Activated CD4-positive, CD25-positive, alpha-beta regulatory T cell treated with anti-CD3 and anti-CD28 coated beads, Interleukin-2, amount 50 U/mL, for 16 hours (primary cell): ENCODE data around the gene MAGOHB.
"Not testable (repeated sequence)": the region's sequence is repeated elsewhere in the genome, so short reads cannot be mapped to it uniquely, and the experiment has no call there.

Experiments
- DNase-seq: peaks from one replicate; pipeline ENCODE4 v3.0.0-alpha.2; 2020; ENCODE audit warnings: low read depth, low spot score

Gene MAGOHB

DNA sequence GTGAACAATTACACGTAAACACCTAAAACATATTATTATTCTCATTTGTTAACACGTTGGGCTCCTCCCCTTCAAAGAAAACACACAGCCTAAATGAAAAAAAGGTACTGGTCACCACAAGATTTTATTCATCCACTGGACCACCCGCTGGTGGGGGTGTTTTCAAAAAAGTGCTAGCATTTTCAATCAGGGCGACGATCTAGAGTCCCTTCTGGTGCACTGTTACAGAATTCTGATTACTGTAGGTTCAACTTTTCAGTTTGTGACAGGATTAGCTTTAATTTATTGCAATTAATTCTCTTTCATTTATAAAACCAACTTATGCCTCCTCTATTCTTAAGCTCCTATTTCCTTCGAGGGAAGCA is 443 bp downstream of the MAGOHB start:
- no peak for DNase-seq

DNA sequence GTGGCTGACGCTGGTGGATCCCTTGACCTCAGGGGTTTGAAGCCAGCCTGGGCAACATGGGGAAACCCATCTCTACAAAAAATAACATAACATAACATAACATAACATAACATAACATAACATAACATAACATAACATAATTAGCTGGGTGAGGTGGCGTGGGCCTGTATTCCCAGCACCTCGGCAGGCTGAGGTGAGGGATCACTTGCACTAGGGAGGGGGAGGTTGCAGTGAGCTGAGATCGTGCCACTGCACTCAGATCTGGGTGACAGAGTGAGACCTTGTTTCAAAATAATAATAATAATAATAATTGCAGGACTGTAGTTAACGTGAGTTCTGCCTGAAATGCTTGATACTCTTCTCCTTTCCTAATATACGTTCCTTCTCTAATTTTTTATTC is 1.3 kb downstream of the MAGOHB start:
- no peak for DNase-seq

DNA sequence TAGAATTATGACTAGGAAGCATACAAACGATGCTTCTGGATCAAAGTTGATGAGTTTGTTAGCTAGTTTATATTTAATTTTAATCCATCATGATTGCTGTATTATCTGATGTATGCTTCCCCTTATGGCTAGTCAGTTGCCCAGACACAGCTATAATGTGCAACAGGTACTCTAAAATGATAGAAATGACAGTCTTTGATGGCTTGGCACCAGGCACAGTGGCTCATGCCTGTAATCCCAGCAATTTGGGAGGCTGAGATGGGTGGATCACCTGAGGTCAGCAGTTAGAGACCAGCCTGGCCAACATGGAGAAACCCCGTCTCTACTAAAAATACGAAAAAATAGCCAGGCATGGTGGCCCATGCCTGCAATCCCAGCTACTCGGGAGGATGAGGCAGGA is 2.2 kb downstream of the MAGOHB start:
- not testable (repeated sequence) for DNase-seq

DNA sequence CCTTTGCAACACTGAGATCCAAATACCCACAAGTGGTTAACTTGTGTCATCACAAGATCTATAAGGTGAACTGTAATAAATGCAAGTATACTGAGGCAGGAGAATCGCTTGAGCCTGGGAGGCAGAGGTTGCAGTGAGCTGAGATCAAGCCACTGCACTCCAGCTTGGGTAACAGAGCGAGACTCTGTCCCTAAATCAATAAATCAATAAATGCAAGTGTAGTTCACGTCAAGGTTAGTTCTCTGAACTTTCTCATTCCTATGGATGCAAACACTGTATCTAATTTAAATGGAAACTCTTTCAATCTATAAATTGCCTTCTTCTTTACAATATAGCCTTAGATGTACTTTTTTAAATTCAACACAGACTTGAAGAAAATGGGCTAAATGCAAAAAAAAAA is 3.2 kb downstream of the MAGOHB start:
- no peak for DNase-seq

DNA sequence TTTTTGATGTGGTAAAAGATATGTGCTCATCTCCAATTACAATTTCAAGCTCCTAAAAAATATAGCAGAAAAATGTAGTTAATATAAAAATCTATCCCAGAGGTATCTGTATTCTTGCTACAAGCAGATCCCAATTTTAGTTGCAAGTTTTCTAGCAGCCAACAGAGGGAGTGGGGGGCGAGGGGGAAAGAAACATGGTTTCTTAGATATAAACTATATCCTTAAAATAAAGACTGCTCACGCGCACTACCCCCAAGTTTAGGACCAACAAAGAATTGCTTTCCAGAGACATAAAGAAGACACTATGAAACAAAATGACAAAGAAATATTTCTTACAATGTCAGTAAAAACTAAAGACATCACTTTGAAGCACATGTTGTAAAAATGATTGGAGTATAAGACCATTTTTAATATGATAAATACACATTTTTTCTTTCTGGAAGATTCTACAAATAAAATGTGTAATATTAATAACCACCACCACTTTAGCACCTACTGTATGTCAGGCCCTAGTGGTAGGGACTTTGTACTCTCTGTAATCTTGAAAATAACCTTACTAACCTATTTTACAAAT is 5.4 kb downstream of the MAGOHB start:
- DNase-seq = no peak

DNA sequence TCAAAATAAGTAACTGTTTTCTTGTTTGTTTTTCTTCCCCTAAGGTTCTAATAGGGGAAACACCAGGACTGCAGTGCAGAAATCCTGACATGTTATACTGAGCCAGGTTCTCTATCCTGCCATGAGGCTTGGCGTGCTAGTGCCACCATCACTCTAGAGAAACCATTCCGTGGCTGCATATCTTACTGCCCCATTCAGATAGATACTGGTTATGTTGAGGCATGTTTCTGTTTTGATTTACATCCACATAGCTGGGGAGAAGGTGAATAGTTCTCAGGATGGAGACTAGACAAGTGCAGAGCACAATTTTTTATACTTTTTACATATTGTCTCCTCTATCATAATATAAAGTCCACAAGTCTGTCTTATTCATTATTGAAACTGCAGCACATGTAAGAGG is 11.5 kb downstream of the MAGOHB start:
- DNase-seq = no peak

DNA sequence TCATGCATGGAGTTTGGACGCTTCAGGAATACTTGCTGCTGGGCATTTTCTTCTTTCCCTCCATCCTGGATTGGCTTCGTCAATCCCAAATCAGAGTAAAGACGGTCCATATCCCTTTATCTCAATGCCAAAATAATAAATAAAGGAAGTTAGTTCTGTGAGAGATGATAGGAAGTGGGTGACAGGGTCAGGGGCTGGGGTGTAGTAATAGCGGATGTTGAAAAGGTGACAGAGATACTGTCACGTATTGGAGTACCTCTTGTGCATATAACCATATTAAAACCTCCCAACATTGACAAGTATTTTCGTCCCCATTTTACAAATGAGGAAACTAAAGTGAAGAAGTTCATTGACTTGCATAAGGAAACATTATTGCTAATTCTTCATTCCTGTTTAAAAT is 12.4 kb downstream of the MAGOHB start:
- DNase-seq = no peak

DNA sequence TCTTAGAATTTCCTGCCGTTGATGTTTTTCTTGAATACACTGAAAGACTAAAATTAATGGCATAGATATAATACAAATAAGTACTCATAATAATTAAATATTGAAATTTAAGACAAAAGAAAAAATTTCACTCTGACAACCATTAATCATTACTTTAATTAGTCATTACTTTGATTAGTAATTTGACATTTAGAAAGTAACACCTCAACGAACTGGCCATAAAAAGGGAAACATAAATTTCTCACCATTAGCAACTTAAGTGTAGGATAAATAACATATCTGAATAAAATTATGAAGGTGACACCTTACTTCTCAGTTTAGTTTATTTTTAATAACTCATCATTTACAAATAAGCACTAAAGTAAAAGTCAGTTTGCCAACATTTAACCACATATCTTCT is 17.5 kb downstream of the MAGOHB start:
- DNase-seq = no peak

DNA sequence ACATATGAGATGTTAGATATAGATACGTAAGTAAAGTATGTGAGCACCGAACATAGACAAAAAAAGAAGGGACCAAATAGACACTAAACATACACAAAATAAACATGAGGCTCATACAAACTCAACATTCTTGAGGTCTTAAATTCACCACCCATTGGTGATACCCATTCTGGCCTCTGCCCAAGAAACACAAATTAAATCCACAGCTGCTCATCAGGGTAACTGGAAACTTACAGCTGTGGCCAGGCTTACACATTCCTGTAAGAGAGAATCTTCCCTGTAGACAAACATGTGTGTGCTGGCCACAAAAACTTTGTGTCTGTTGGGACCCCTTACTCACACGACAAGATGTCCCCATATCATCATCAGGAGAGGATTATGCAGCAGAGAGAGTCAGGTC is 22.4 kb downstream of the MAGOHB start:
- DNase-seq = no peak

DNA sequence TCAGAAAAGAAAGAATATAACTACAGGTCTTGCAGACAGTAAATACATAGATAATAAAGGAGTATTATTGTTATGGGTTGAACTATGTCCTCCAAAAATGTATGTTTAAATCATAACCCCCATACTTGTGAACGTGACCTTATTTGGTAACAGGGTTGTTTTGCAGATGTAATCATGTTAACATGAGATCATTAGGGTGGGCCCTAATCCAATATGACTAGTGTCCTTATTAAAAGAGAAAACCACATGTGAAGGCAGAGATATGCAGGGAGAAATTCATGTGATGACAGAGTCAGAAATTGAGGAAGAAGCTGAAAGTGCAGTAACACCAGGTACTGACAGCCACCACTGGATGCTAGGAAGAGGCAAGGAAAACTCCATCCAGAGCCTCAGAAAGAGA is 29.0 kb downstream of the MAGOHB start:
- no peak for DNase-seq

DNA sequence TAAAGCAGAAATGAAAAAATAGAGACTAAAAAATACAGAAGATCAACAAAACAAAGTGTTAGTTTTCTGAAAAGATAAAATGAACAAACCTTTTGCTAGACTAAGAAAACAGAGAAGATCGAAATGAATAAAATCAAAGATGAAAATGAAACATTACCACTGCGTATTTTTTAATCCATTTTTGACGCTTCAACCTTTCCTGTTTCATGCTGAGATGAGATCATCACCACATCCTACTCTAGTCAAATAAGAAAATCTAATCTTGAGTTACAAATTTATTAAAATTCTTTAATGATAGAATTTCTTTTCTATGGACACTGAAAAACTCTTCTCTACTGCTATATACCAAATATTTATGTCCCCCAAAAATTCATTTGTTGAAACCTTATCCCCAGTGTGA is 30.7 kb downstream of the MAGOHB start:
- no peak for DNase-seq

DNA sequence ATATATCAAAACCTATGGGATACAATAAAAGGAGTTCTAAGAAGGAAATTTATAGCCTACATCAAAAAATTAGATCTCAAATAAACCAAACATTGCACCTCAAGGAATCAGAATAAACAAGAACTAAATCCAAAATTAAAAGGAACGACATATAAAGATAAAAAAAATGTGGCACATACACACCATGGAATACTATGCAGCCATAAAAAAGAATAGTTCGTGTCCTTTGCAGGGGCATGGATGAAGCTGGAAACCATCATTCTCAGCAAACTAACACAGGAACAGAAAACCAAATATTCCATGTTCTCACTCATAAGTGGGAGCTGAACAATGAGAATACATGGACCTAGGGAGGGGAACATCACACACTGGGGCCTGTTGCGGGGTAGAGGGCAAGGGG is 31.3 kb downstream of the MAGOHB start:
- not testable (repeated sequence) for DNase-seq

DNA sequence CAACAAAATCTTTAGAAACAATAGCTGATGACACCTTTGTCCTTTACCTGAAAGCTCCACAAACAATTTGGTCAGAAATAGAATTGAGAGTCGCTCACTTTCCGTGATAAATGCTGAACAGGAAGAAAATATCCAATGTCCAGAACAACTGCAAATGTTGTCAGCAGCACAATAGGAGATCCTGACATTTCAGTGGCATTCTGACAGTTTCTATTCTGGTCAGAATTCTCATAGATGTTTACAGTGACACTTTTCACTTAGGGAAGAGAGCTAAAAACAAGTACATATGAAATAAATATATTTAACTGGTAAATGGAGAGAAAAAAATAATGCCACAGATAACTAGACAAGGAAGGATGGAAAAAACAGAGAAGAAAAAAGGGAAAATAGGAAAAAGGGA is 39.1 kb downstream of the MAGOHB start:
- no peak for DNase-seq

DNA sequence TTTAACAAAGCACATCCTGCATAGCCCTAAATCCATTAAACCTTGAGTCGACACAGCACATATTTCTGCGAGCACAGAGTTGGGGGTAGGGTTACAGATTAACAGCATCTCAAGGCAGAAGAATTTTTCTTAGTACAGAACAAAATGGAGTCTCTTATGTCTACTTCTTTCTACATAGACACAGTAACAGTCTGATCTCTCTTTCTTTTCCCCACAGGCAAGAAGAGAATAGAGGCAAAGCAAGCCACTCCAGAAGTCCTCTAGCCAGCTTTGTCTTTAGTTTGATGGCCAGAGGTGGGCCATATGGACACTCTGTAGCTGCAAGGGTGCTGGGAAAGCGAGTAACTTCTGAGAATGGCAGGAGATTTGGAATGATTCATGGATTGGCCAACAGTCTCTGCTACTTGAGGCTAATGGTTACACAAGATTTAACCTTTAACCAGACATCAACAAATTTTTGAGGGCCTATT is 41.4 kb downstream of the MAGOHB start:
- not testable (repeated sequence) for DNase-seq

DNA sequence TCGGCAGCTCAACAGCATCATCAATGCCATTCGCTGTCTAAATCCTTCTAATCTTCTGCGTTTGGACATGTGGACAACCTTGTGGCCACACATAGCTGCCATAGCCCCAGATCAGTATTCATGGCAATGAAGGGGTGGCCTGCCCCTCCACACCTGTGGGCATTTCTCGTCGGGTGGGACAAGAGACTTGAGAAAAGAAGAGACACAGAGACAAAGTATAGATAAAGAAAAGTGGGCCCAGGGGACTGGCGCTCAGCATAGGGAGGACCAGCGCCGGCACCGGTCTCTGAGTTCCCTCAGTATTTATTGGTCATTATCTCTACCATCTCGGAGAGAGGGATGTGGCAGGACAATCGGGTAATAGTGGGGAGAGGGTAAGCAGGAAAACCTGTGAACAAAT is 42.3 kb downstream of the MAGOHB start:
- DNase-seq = no peak

DNA sequence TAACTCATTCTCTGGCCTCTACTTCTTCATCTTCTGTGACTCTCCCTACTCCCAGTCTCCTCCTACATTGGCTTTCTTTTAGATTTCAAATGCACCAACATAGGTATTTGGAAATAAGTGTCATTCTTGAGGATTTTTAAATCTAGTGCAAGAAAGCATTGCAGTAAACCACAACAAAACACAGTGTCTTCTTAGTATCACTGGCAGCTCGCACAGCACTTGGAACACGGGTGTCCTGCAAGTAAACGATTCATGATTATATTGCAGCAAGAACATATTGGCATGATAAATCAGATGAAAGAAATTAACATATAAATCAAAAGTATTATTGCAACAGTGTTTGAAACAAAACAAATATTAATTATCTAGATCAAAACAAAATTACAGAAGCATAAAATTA is 45.6 kb downstream of the MAGOHB start:
- no peak for DNase-seq

DNA sequence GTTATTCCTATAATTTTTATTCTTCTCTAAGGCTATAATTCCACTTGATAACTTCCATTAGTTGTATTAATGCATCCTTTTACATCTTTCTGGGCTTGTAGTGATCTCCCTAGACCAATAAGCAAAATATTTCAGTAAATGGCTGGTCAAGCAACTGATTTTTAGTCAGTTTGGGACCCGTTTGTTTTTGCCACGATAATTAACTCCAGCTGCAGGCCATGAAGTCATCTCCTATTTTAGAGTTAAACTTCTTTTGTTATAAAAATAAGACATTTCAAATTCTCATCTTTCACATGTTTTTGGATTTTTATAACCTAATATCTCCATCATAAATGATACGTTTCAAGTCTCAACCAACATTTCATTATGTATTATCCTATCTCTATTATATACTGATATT is 49.4 kb downstream of the MAGOHB start:
- DNase-seq = no peak

DNA sequence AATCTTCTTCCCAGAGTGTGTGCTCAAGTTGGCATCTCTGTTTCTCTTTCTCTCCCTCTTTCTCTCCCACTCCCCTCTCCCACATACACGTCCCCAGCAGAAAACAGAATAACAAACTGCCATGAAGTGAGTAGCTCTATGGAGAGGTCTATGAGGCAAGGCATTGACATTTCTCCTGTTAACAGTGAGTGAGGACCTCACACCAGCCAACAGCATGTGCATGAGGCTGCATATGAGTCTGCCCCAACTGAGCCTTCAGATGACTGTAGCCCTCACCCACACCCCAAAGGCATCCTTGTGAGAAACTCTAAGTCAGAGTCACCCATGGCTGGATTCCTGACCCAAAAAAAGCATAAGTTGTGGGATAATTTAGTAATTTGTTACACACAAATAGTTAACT is 50.4 kb downstream of the MAGOHB start:
- DNase-seq = no peak

DNA sequence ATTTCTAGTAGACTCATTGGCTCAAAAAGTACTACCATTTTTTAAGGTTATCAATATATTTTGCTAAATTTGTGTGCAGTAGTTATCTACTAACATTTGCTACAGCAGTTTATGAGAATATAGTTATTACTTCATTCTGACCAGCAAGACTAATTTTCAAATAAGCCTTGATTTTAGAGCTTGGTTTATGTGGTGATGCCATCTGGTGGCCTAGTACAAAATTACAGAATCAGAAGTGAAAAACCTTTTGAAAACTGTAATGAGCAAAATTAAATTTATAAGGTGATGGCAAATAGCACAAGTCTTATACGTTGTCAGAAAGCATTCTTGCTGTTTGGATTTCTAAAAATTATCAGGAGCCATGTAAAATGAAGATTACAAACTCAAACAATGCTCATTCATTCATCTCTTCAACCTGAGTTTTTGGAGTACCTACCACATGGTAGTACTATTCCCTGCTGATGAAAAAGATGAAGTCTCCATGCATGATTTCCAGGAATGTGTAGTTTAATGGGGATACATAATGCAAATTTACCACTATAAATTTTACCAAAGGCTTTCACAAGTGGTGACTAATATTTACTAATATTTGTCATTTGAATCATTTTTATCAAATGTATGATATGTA is 51.0 kb downstream of the MAGOHB start:
- DNase-seq = no peak

DNA sequence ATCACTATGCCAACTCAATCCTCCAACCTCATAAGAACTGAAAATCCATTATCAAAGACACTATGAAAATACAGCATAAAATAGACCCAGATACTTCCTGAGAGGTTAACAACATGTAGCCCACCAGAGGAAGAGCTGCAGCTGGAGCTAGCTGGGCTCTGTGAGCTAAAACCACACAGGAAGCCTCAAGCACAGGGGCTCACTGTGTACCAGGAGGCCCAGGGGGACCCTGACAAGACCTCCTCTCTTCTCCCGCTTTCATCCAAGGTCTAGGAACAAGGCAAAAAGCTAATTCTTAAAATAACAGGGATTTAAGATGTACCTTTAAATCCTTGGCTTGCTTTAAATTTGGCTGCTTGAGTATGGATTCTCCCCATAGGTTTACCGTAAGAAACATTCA is 54.2 kb downstream of the MAGOHB start:
- no peak for DNase-seq

DNA sequence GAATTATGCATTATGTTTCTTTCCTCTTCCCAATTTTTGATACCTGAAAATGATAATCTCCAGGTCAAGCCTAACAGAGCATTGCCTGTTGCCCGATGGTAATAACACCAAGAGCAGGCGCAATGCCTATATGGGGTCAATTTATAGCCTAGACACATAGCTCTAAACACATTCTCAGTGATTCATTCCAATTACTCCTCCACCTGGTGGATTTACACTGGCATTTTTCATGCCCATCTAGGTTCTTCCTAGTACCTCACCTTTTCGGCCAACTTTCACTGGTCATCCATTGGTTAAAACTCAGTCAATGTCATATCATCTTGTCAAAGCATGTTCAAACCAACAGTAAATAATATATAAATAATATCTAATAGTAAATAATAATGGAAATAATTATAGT is 54.6 kb downstream of the MAGOHB start:
- no peak for DNase-seq

DNA sequence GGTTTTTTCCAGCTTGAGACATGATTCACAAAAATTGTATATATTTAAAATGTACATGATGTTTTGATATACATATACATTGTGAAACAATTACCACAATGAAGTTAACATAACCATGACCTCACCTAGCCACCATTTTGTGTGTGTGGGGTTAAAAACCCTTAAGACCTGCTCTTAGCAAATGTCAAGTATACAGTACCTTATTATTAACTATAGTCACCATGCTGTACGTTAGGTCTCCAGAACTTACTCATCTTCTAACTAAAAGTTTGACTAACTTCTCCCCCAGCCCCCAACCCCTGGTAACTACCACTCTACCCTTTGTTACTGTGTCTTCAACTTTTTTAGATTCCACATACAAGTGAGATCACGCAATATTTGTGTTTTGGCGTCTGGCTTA is 55.1 kb downstream of the MAGOHB start:
- no peak for DNase-seq

DNA sequence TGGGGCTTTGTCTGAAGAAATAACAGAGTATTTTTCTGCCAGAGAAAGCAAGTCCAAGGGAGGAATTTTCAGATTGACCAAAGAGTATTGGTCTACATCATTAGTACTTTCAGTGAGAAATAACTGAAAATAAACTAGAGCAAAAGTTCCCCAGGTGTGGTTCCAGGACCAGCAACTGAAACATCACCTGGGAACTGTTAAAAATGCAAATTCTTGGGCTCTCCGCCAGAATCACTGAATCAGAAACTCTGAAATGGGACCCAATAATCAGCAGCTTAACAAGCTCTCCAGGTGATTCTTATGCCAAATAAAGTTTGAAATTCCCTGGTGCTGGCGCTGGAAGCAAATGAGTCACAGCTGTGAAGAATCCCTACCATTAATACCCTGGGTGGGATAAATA is 55.6 kb downstream of the MAGOHB start:
- DNase-seq = no peak

DNA sequence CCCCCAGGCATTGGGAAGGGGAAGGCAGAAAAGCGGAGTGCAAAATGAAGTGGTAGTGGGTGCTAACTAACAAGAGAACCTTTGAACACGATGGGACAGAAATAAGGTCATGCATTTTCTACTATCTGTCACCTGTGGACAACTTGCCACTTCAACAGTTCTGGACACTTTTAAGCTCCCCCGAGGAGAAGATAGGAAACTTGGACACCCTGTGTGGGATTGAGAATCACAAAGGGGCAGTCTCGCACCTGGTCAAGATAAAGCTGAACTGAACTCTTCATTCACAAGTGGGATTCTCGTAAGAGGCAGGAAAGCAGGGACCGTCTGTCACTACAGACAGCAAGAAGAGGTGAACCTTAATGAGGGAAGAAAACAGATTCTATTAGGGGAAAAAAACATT is 56.1 kb downstream of the MAGOHB start:
- no peak for DNase-seq
